Thyroid gland (tissue), 4 donors: Measurements from ENCODE around the gene ARSJ. TPM values are rescaled to one million over a fixed set of nuclear protein-coding genes. Genes with fewer than 3 reads are reported as not detected.

Source experiments
- DNase-seq, 2 donors: peaks; one replicate each; pipeline ENCODE4 v3.0.0-alpha.2; 2019
- H3K27ac ChIP-seq, 3 donors: fragments of 200-600 bp; sonication (generic); 1 replicate in 2 of 3; 2 replicates in 1 of 3; pipeline ENCODE4 v1.5.1; 2016 to 2019; ENCODE audit warnings: mild to moderate bottlenecking in 1 of 3, moderate library complexity in 1 of 3
- H3K27me3 ChIP-seq: fragments of 200-600 bp; sonication (generic); one replicate; pipeline ENCODE4 v1.5.1; 2019
- H3K36me3 ChIP-seq, 2 donors: fragments of 200-600 bp; sonication (generic); one replicate each; pipeline ENCODE4 v1.5.1; 2016 to 2019
- H3K4me1 ChIP-seq, 2 donors: fragments of 200-600 bp; sonication (generic); one replicate each; pipeline ENCODE4 v1.5.1; 2017 to 2019
- H3K4me3 ChIP-seq, 3 donors: fragments of 200-600 bp; sonication (generic); replicated peaks in 1 of 3; 1 replicate in 2 of 3; 2 replicates in 1 of 3; pipeline ENCODE4 v1.5.1; 2016; ENCODE audit warnings: mild to moderate bottlenecking in 1 of 3
- H3K9me3 ChIP-seq: fragments of 200-600 bp; sonication (generic); one replicate; pipeline ENCODE4 v1.5.1; 2017
- CTCF ChIP-seq, 6 experiments: fragments of 200-600 bp in 3 of 6; fragments of 450-650 bp in 3 of 6; sonication (generic) in 3 of 6; IDR thresholded peaks; one replicate each; pipeline ENCODE4 v1.5.1; 2016 to 2019; ENCODE audit warnings: antibody characterized with exemption in 6 of 6, mild to moderate bottlenecking in 2 of 6, inconsistent platforms in 1 of 6, moderate library complexity in 1 of 6
- POLR2A ChIP-seq, 2 donors: fragments of 450-650 bp; IDR thresholded peaks; one replicate each; pipeline ENCODE4 v1.6.1; 2017; ENCODE audit warnings: antibody characterized with exemption in 2 of 2, mild to moderate bottlenecking in 2 of 2, moderate library complexity in 1 of 2
- WGBS, 2 donors: methylation state at CpG; one replicate each; pipeline ENCODE4 v1.1.5; 2017; 5-methylcytosine and 5-hydroxymethylcytosine counted together
- intact Hi-C: fragments of 100-400 bp; cut with DNase I; formaldehyde crosslinking; loops from one replicate; pipeline ENCODE4 v1.15.1; 2023
- total RNA-seq, 4 donors: library from RNA; depleted of rRNA; stranded (reverse); fragments of >200 nt; gene quantifications; one replicate each; pipeline ENCODE4 v1.2.3, GENCODE V29; 2016

ARSJ gene
- total RNA-seq, 4 donors from 2014 or later: 1.6 to 3.4 (median 2.7) TPM

- no peaks in the 10 kb centered on the region for H3K4me1 ChIP-seq
- DNase-seq: no peak
- 86% methylated on average over 3 of the region's 3 CpGs for WGBS, 2 donors
Observed at GRCh38 chr4:113987382-113987941, 8.0 kb upstream of the ARSJ start.

GRCh38 chr4:113982181-113982580 is 2.7 kb upstream of the ARSJ start:
- no peak overlapping the region for H3K4me3 ChIP-seq
- 95 to 100% methylated on average over 4 of the region's 4 CpGs for WGBS, 2 donors
- DNase-seq: no peak
- intact Hi-C loops: no loop called here
- H3K36me3 ChIP-seq: no peaks in the 10 kb centered on the region
- H3K4me1 ChIP-seq: peaks cover 0 to 4% of the 10 kb centered on the region in 2 donors
- H3K27ac ChIP-seq: no peak overlapping the region
- no peaks in the 10 kb centered on the region for H3K9me3 ChIP-seq
- TF ChIP-seq POLR2A (IDR thresholded peaks at IDR 0.05): no peak
- no peak for TF ChIP-seq CTCF (IDR thresholded peaks at IDR 0.05)
- H3K27me3 ChIP-seq: no peaks in the 10 kb centered on the region

More at GRCh38 chr4:113987382-113987941, 8.0 kb upstream of the ARSJ start:
- H3K27me3 ChIP-seq: no peaks in the 10 kb centered on the region
- no peaks in the 10 kb centered on the region for H3K36me3 ChIP-seq
- no peak for TF ChIP-seq CTCF (IDR thresholded peaks at IDR 0.05)
- no peak for TF ChIP-seq POLR2A (IDR thresholded peaks at IDR 0.05)
- H3K27ac ChIP-seq: no peak overlapping the region
- no peaks in the 10 kb centered on the region for H3K9me3 ChIP-seq
- no peak overlapping the region for H3K4me3 ChIP-seq
- intact Hi-C loops: no loop called here

- H3K4me1 ChIP-seq: peaks cover 0 to 4% of the 10 kb centered on the region in 2 donors
- 86 to 92% methylated on average over 2 of the region's 2 CpGs for WGBS, 2 donors
- no peaks in the 10 kb centered on the region for H3K36me3 ChIP-seq
- TF ChIP-seq POLR2A (IDR thresholded peaks at IDR 0.05) (no peak), CTCF (IDR thresholded peaks at IDR 0.05) (no peak)
- intact Hi-C loops: no loop called here
- no peaks in the 10 kb centered on the region for H3K27me3 ChIP-seq
- DNase-seq: no peak
- no peak overlapping the region for H3K27ac ChIP-seq
- no peak overlapping the region for H3K4me3 ChIP-seq
- no peaks in the 10 kb centered on the region for H3K9me3 ChIP-seq
Observed at GRCh38 chr4:113981591-113981990, 2.1 kb upstream of the ARSJ start.

- intact Hi-C loops: no loop called here
- Histone ChIP-seq H3K27ac (peak overlapping the region; percentile 19 to 58 (median 47)), H3K36me3 (no peaks in the 10 kb centered on the region), H3K4me1 (peaks cover 0 to 4% of the 10 kb centered on the region in 2 donors), H3K27me3 (no peaks in the 10 kb centered on the region), H3K9me3 (no peaks in the 10 kb centered on the region), H3K4me3 (peak overlapping the region in 2 of 3 donors; percentile 39 to 40)
- 6 to 9% methylated on average over 17 of the region's 17 CpGs for WGBS, 2 donors
- no peak for TF ChIP-seq POLR2A (IDR thresholded peaks at IDR 0.05)
- TF ChIP-seq CTCF (IDR thresholded peaks at IDR 0.05): no peak
- DNase-seq: no peak
Observed at GRCh38 chr4:113979905-113980615, 613 bp upstream of the ARSJ start.

- peak in 1 of 2 donors; percentile 5 for DNase-seq
- Histone ChIP-seq H3K9me3 (no peaks in the 10 kb centered on the region), H3K4me1 (peaks cover 0 to 4% of the 10 kb centered on the region in 2 donors), H3K36me3 (no peaks in the 10 kb centered on the region), H3K4me3 (peak overlapping the region in 2 of 3 donors; percentile 39 to 40), H3K27ac (peak overlapping the region in 2 of 3 donors; percentile 47 to 58), H3K27me3 (no peaks in the 10 kb centered on the region)
- intact Hi-C loops: no loop called here
- TF ChIP-seq CTCF (IDR thresholded peaks at IDR 0.05) (no peak), POLR2A (IDR thresholded peaks at IDR 0.05) (no peak)
- WGBS, 2 donors: 37 to 40% methylated on average over 15 to 18 of the region's 18 CpGs
Observed at GRCh38 chr4:113978561-113979147, 793 bp downstream of the ARSJ start.
